Measurements from ENCODE around the gene METTL9.
"Not testable (repeated sequence)": the region's sequence is repeated elsewhere in the genome, so short reads cannot be mapped to it uniquely, and the experiment has no call there.

GRCh38 chr16:21605848-21606247, 6.5 kb downstream of the METTL9 start:
- not testable (repeated sequence) for TF ChIP-seq CTCF (conservative IDR thresholded peaks at IDR 0.05; ENCODE audit: low read length); EZH2phosphoT487 (IDR thresholded peaks at IDR 0.05; ENCODE audit: borderline replicate concordance, low read depth, low read length)
